ENCODE results near the gene DNAH11.

DNAH11 gene

DNA sequence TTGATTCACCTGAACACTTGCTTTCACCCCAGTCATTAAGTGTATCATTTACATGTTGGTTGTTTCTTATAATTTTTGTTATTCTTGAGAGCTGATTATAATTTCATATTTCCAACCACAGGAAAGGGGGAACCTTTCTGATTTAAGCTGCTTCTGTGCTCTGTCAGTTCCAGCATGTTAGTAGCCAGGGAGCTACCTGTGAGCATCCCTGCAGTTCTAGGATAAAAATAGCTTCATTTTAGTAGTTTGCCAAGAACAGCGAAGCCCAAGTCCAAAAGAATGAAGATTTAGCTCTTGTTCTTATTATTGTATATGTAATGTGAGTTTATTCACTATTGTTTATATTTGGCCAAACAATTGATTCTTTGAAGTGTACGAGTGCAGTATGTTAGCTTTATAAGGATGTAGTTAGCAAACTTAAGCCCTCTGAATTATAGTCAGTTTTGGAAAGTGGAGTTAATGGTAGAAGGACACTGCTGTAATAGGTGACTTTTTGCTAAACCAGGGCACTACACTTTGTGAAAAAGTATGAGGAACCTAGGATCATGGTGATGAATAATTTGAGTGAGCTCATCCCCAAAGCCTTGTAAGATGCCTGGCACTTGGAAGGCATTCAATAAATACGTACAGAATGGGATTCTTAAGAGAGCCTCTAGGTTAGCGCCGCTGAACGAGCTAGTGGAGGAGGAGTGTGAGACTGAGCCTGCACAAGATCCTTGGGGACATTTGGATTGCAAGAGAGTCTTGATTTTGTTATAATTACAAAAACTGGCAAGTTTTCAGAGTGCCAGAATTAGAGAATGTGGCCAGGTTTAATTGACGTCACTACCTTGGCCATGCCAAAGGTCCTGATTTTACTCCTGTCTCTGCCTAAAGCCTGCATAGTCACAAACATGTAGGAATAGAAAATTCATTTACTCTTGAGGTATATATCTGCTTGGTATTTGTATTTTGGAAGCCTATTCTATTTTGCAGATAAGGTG lies 29.8 kb downstream of the DNAH11 start:
- POLR2A ChIA-PET = interaction anchor here (1.3 kb wide), 1 partner anchor 145 kb away, joined by 3 read pairs; the partner anchor contains the start of gene SP4
- TF ChIP-seq L3MBTL2 (conservative IDR thresholded peaks at IDR 0.05) (no peak), CTBP1 (IDR thresholded peaks at IDR 0.05; ENCODE audit: borderline replicate concordance) (no peak), FOXK2 (IDR thresholded peaks at IDR 0.05) (no peak), ZNF384 (IDR thresholded peaks at IDR 0.05) (no peak)
- CTCF ChIA-PET = no interaction called here
- no peak for DNase-seq (ENCODE audit: extremely low spot score)

DNA sequence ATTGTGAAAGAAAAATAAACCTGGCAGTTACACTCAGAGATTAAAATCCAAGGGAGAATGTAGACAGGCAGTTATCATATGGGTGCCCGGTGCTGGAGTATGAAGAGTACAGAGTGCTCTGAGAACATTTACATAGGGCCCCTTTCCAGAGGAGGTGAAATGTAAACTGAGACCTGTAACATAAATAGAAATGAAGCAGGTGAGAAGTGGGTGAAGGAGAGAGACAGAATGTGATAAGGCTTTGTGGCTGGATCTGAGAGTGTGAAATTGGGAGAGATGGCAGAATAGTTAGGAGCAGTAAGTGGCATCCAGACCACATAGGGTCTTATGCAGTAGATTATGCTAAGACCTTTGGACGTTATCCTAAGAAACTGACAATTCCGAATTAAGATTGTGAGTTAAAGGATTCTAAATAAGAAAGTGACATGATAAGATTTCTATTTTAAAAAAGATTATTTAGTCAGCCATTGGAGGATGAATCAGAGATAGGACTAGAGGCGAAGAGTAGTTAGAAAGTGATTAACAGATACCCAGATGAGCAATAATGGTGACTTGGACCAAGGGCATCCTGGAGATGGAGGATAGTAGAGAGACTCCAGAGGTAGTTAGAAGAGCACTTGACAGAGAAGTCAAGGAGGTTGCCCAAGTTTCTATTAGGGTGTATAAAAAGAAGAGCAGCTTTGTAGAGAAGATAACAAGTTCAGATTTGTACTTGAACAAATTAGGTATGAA lies 36.7 kb downstream of the DNAH11 start:
- DNase-seq (ENCODE audit: extremely low spot score) = no peak
- POLR2A ChIA-PET = no interaction called here
- TF ChIP-seq FOXA1 (IDR thresholded peaks at IDR 0.05) (no peak), FOXM1 (IDR thresholded peaks at IDR 0.05; ENCODE audit: borderline replicate concordance) (no peak), HDGF (IDR thresholded peaks at IDR 0.05; ENCODE audit: borderline replicate concordance) (no peak), TARDBP (IDR thresholded peaks at IDR 0.05) (no peak), SUZ12 (IDR thresholded peaks at IDR 0.05) (no peak), LEF1 (IDR thresholded peaks at IDR 0.05; ENCODE audit: borderline replicate concordance) (no peak), ELF4 (IDR thresholded peaks at IDR 0.05) (no peak), ZNF384 (IDR thresholded peaks at IDR 0.05) (no peak), NFRKB (IDR thresholded peaks at IDR 0.05) (no peak), SP1 (IDR thresholded peaks at IDR 0.05) (no peak), L3MBTL2 (conservative IDR thresholded peaks at IDR 0.05) (no peak), ARNT (IDR thresholded peaks at IDR 0.05) (no peak), FOXK2 (IDR thresholded peaks at IDR 0.05) (no peak), CTBP1 (IDR thresholded peaks at IDR 0.05; ENCODE audit: borderline replicate concordance) (no peak)
- TF ChIP-seq, protein P1, sequence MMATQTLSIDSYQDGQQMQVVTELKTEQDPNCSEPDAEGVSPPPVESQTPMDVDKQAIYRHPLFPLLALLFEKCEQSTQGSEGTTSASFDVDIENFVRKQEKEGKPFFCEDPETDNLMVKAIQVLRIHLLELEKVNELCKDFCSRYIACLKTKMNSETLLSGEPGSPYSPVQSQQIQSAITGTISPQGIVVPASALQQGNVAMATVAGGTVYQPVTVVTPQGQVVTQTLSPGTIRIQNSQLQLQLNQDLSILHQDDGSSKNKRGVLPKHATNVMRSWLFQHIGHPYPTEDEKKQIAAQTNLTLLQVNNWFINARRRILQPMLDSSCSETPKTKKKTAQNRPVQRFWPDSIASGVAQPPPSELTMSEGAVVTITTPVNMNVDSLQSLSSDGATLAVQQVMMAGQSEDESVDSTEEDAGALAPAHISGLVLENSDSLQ (IDR thresholded peaks at IDR 0.05) = no peak
- CTCF ChIA-PET = no interaction called here

DNA sequence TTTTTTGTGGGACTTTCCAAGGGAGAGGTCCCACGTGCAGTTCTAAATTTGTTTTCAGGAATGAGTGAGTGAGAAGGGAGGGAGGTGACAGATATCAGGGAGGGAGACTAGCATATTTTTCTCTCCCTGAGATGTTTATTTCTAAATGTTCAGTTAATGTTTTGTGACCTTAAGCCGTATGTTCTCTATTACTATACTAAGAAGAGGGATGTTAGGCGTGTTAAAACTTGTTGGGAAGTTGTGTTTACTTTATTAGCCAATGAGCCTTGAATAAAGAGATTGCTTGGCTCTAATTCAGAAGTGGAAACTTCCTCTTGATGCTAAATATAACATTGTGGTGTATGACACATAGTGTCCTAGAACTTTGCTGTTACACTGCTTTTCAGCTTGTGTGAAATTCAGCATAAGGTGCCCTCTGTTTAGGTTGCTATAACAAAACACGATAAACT lies 37.3 kb downstream of the DNAH11 start:
- ChIA-PET CTCF (no interaction called here), POLR2A (no interaction called here)
- DNase-seq (ENCODE audit: extremely low spot score) = no peak
- TF ChIP-seq FOXK2 (IDR thresholded peaks at IDR 0.05) = no peak
- TF ChIP-seq FOXM1 (IDR thresholded peaks at IDR 0.05; ENCODE audit: borderline replicate concordance) = no peak
- TF ChIP-seq, protein P1 (IDR thresholded peaks at IDR 0.05) = no peak
- TF ChIP-seq LEF1 (IDR thresholded peaks at IDR 0.05; ENCODE audit: borderline replicate concordance) = no peak
- TF ChIP-seq HDGF (IDR thresholded peaks at IDR 0.05; ENCODE audit: borderline replicate concordance) = no peak
- TF ChIP-seq SP1 (IDR thresholded peaks at IDR 0.05) = no peak
- TF ChIP-seq SUZ12 (IDR thresholded peaks at IDR 0.05) = no peak
- TF ChIP-seq ARNT (IDR thresholded peaks at IDR 0.05) = no peak
- no peak for TF ChIP-seq ZNF384 (IDR thresholded peaks at IDR 0.05)
- no peak for TF ChIP-seq L3MBTL2 (conservative IDR thresholded peaks at IDR 0.05)
- no peak for TF ChIP-seq FOXA1 (IDR thresholded peaks at IDR 0.05)

DNA sequence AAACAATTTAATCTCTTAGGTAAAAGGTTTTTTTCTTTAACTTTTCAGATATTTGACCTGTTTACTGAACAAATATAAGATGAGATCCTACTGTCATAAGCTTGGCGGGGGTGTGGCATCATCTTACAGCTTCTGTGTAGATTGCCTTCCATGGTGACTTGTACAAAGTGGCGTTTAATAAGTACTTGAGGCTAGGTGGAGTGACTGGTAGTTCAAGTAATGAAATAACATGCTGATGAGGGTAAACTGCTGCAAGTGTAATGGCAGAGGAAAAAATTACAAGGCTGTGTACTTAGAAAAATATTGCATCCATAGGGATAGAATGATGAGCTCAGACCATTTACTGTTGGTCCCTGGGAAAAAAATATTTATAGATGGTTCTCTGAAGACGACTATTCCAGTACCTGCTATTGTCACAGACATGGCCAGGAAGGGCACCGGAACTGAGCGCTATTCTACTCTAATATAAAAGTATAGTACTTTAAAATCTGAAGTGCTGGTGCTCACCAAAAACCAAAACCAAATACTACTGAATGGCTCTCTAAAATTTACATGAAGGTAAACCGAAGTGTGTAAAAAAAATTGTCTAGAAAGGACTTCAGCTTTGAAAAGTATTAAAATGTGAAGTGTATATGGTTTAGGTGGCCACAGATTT lies 42.4 kb downstream of the DNAH11 start:
- TF ChIP-seq HDGF (IDR thresholded peaks at IDR 0.05; ENCODE audit: borderline replicate concordance) = no peak
- TF ChIP-seq BHLHE40 (IDR thresholded peaks at IDR 0.05; ENCODE audit: borderline replicate concordance) = no peak
- no peak for TF ChIP-seq TARDBP (IDR thresholded peaks at IDR 0.05)
- TF ChIP-seq ELF4 (IDR thresholded peaks at IDR 0.05) = no peak
- TF ChIP-seq L3MBTL2 (conservative IDR thresholded peaks at IDR 0.05) = no peak
- TF ChIP-seq CTBP1 (IDR thresholded peaks at IDR 0.05; ENCODE audit: borderline replicate concordance) = no peak
- TF ChIP-seq SP1 (IDR thresholded peaks at IDR 0.05) = no peak
- no peak for TF ChIP-seq ZNF384 (IDR thresholded peaks at IDR 0.05)
- no peak for TF ChIP-seq NFRKB (IDR thresholded peaks at IDR 0.05)
- TF ChIP-seq SUZ12 (IDR thresholded peaks at IDR 0.05) = no peak
- TF ChIP-seq, protein P1 (IDR thresholded peaks at IDR 0.05) = no peak
- TF ChIP-seq FOXK2 (IDR thresholded peaks at IDR 0.05) = no peak
- no peak for TF ChIP-seq FOXM1 (IDR thresholded peaks at IDR 0.05; ENCODE audit: borderline replicate concordance)
- ChIA-PET POLR2A (no interaction called here), CTCF (no interaction called here)
- no peak for DNase-seq (ENCODE audit: extremely low spot score)

DNA sequence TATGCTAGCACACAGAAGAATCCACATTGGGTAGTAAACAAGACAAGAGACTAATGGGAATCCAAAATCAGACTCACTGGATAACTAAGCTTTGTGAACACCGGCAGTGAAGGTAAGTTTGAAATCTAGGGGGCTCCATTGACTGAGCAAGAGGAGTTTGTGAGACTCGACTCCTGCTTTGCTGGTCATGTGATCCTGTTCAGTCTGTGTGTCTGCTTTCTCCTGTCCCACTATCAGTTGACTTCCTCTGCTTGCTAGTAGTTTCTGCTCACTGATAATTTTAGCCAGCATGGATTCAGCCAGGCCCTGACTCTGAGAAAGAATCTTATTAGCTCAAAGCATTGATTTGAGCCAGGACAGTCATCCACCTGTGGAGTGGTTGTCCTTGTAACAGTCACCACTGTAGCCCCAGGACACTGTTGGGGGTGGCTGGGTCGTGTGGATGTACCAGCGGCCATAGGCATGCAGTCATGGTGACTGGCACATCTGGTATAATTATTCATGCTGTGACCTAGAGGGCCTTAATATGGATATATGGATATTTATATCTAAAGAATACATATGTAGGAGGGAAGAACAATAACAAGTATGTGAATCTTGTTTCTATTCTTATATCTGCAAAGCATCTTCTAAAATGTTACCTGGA lies 44.4 kb downstream of the DNAH11 start:
- DNase-seq (ENCODE audit: extremely low spot score) = no peak
- ChIA-PET POLR2A (no interaction called here), CTCF (no interaction called here)
- TF ChIP-seq BHLHE40 (IDR thresholded peaks at IDR 0.05; ENCODE audit: borderline replicate concordance) (no peak), FOXM1 (IDR thresholded peaks at IDR 0.05; ENCODE audit: borderline replicate concordance) (no peak), FOXA1 (IDR thresholded peaks at IDR 0.05) (no peak), CTBP1 (IDR thresholded peaks at IDR 0.05; ENCODE audit: borderline replicate concordance) (no peak), TARDBP (IDR thresholded peaks at IDR 0.05) (no peak), ELF4 (IDR thresholded peaks at IDR 0.05) (no peak), NFRKB (IDR thresholded peaks at IDR 0.05) (no peak), L3MBTL2 (conservative IDR thresholded peaks at IDR 0.05) (no peak), ARNT (IDR thresholded peaks at IDR 0.05) (no peak)
